A549 (cell line): ENCODE measurements around the gene TM9SF4. TPM values are rescaled to one million over a fixed set of nuclear protein-coding genes. Genes with fewer than 3 reads are reported as not detected.

Experiments used
- ATAC-seq, 2 experiments: fragments of 200-7000 bp in 1 of 2; fragments of >200 bp in 1 of 2; cut with Nextera tagmentation in 1 of 2; cut with Tn5 transposase in 1 of 2; 3 replicates each; pipeline versions ENCODE4 v1.8.0 to v1.9.1; 2018 to 2020; ENCODE audit warnings: mild to moderate bottlenecking in 1 of 2, moderate library complexity in 1 of 2
- CTCF ChIA-PET: fragments of 300-600 bp; sonication (Branson Sonifier 250); formaldehyde crosslinking; extraction: SDS; loops from one replicate; lab custom pipeline; 2021; ENCODE audit warnings: antibody characterized with exemption, inconsistent platforms; lab: Yijun Ruan, JAX
- POLR2A ChIA-PET: fragments of 350-600 bp; formaldehyde crosslinking; extraction: SDS; loops from one replicate; lab custom pipeline; 2021; ENCODE audit warnings: antibody characterized with exemption, inconsistent platforms; lab: Yijun Ruan, JAX
- DNase-seq, 2 experiments: peaks; one replicate each; pipeline versions ENCODE4 v3.0.0 to v3.0.0-alpha.2; 2011 to 2016; ENCODE audit warnings: low read depth in 1 of 2, low spot score in 1 of 2
- FAIRE-seq: peaks from 2 replicates; lab custom pipeline; 2011; peaks lifted over from hg19 to GRCh38; lab: Jason Lieb, UNC
- H3K27ac ChIP-seq, 2 experiments: fragments of >200 bp; sonication (Bioruptor Twin); formaldehyde crosslinking; 3 replicates each; pipeline ENCODE4 v1.5.1; 2016 to 2017
- H3K4me1 ChIP-seq: fragments of >200 bp; sonication (Bioruptor Twin); formaldehyde crosslinking; 3 replicates; pipeline ENCODE4 v1.6.1; 2016
- H3K4me2 ChIP-seq: fragments of >200 bp; sonication (Bioruptor Twin); formaldehyde crosslinking; 3 replicates; pipeline ENCODE4 v1.6.1; 2016
- H3K4me3 ChIP-seq: fragments of >200 bp; sonication (Bioruptor Twin); formaldehyde crosslinking; 3 replicates; pipeline ENCODE4 v1.5.1; 2016
- H3K9me3 ChIP-seq: fragments of >200 bp; sonication (Bioruptor Twin); formaldehyde crosslinking; 3 replicates; pipeline ENCODE4 v1.6.1; 2016
- ATOH8 ChIP-seq: fragments of 250-450 bp; sonication (Bioruptor Pico); IDR thresholded peaks from 2 replicates; pipeline ENCODE4 v1.5.0; 2020; ENCODE audit warnings: low read depth, mild to moderate bottlenecking, moderate library complexity
- BHLHE40 ChIP-seq: IDR thresholded peaks from 2 replicates; pipeline ENCODE4 v1.6.1; 2012; ENCODE audit warnings: low read depth, low read length, inconsistent platforms
- CEBPB ChIP-seq, 2 experiments: fragments of >200 bp in 1 of 2; sonication (Bioruptor Twin) in 1 of 2; formaldehyde crosslinking in 1 of 2; IDR thresholded peaks; 2 replicates each; pipeline ENCODE4 v1.6.1; 2012 to 2016
- CHD2 ChIP-seq: fragments of 150-350 bp; IDR thresholded peaks from 2 replicates; pipeline ENCODE4 v1.6.1; 2014; ENCODE audit warnings: low read length; ENCODE audit not compliant: partially characterized antibody
- CTCF ChIP-seq: fragments of >200 bp; sonication (Bioruptor Twin); formaldehyde crosslinking; IDR thresholded peaks from 3 replicates; pipeline ENCODE4 v1.5.1; 2016
- ESRRA ChIP-seq: fragments of 150-350 bp; IDR thresholded peaks from 2 replicates; pipeline ENCODE4 v1.6.1; 2014; ENCODE audit warnings: mild to moderate bottlenecking, low read length, borderline replicate concordance
- FOSB ChIP-seq: fragments of 250-450 bp; sonication (Bioruptor Pico); IDR thresholded peaks from 2 replicates; pipeline ENCODE4 v1.5.0; 2020; ENCODE audit warnings: mild to moderate bottlenecking, moderate library complexity
- FOSL2 ChIP-seq, 2 experiments: fragments of 450-650 bp in 1 of 2; fragments of >200 bp in 1 of 2; sonication (Bioruptor Twin) in 1 of 2; formaldehyde crosslinking; IDR thresholded peaks; 2 replicates each; pipeline versions ENCODE4 v1.5.0 to v1.6.1; 2016 to 2020; ENCODE audit warnings: mild to moderate bottlenecking in 1 of 2, moderate library complexity in 1 of 2
- GATA3 ChIP-seq: IDR thresholded peaks from 2 replicates; pipeline ENCODE4 v1.6.1; 2012; ENCODE audit warnings: borderline replicate concordance
- HOXA7 ChIP-seq: fragments of 250-450 bp; sonication (Bioruptor Pico); IDR thresholded peaks from 2 replicates; pipeline ENCODE4 v1.5.0; 2020; ENCODE audit warnings: mild to moderate bottlenecking, moderate library complexity
- HOXB13 ChIP-seq: fragments of 250-450 bp; sonication (Bioruptor Pico); IDR thresholded peaks from 2 replicates; pipeline ENCODE4 v1.5.0; 2020; ENCODE audit warnings: low read depth, mild to moderate bottlenecking, moderate library complexity
- KDM1A ChIP-seq: fragments of 200-600 bp; sonication (generic); IDR thresholded peaks from 2 replicates; pipeline ENCODE4 v1.6.1; 2016; ENCODE audit warnings: low read depth, mild to moderate bottlenecking
- MAZ ChIP-seq: fragments of 150-350 bp; IDR thresholded peaks from 2 replicates; pipeline ENCODE4 v1.6.1; 2014; ENCODE audit warnings: antibody characterized with exemption, low read depth, low read length, borderline replicate concordance
- MYC ChIP-seq: IDR thresholded peaks from 2 replicates; pipeline ENCODE4 v1.6.1; 2012; ENCODE audit warnings: mild to moderate bottlenecking, inconsistent platforms, low read length, improper control_type of control experiment, borderline replicate concordance
- PBX3 ChIP-seq: IDR thresholded peaks from 2 replicates; pipeline ENCODE4 v1.6.1; 2012
- POLR2AphosphoS2 ChIP-seq: conservative IDR thresholded peaks from 2 replicates; pipeline ENCODE4 v1.6.1; 2012; ENCODE audit warnings: low read length, improper control_type of control experiment, inconsistent platforms
- SMC3 ChIP-seq: fragments of >200 bp; sonication (Bioruptor Twin); formaldehyde crosslinking; IDR thresholded peaks from 3 replicates; pipeline ENCODE4 v1.6.1; 2018; ENCODE audit warnings: inconsistent platforms
- TFCP2L1 ChIP-seq: fragments of 250-450 bp; sonication (Bioruptor Pico); IDR thresholded peaks from 2 replicates; pipeline ENCODE4 v1.5.0; 2021; ENCODE audit warnings: mild to moderate bottlenecking
- ZNF302 ChIP-seq: fragments of 250-450 bp; sonication (Bioruptor Pico); IDR thresholded peaks from 2 replicates; pipeline ENCODE4 v1.9.0; 2021; ENCODE audit warnings: inconsistent platforms, mild to moderate bottlenecking, moderate library complexity
- WGBS: methylation state at CpG from one replicate; pipeline ENCODE4 v1.1.6; 2017; ENCODE audit errors: missing lambda C conversion rate; 5-methylcytosine and 5-hydroxymethylcytosine counted together
- polyA plus RNA-seq, 4 experiments: library from polyadenylated mRNA; depleted of rRNA in 3 of 4; stranded (reverse); fragments of >200 nt; fragmentation: RNase III in 1 of 4; extraction: RNeasy Plus Mini Kit Qiagen cat#74134 plus additional on column Dnase treatment in 1 of 4; gene quantifications; 2 replicates in 3 of 4; 3 replicates in 1 of 4; pipeline ENCODE4 v1.2.3, GENCODE V29; 2011 to 2017
- TF ChIP-seq, protein P1 (sequence below): fragments of 450-650 bp; IDR thresholded peaks from 2 replicates; pipeline ENCODE4 v1.6.1; 2014; ENCODE audit warnings: antibody characterized with exemption
- TF ChIP-seq, protein P2 (sequence below): fragments of >200 bp; sonication (Bioruptor Twin); formaldehyde crosslinking; IDR thresholded peaks from 2 replicates; pipeline ENCODE4 v1.6.1; 2016
- TF ChIP-seq, protein P3 (sequence below): IDR thresholded peaks from 2 replicates; pipeline ENCODE4 v1.6.1; 2012; ENCODE audit warnings: low read depth, borderline replicate concordance

Gene TM9SF4
- polyA plus RNA-seq, 2 of the 4 experiments (the other 2 are of a cell fraction), result 52.3 to 60.0 TPM

- ChIA-PET POLR2A (no interaction called here), CTCF (no interaction called here)
- ATAC-seq (no peak), DNase-seq (no peak), FAIRE-seq (no peak)
- TF ChIP-seq, protein P1, sequence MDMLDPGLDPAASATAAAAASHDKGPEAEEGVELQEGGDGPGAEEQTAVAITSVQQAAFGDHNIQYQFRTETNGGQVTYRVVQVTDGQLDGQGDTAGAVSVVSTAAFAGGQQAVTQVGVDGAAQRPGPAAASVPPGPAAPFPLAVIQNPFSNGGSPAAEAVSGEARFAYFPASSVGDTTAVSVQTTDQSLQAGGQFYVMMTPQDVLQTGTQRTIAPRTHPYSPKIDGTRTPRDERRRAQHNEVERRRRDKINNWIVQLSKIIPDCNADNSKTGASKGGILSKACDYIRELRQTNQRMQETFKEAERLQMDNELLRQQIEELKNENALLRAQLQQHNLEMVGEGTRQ, result no peak
- no peak for TF ChIP-seq CEBPB (IDR thresholded peaks at IDR 0.05)
- TF ChIP-seq KDM1A, result no peak
- no peak for TF ChIP-seq ZNF302 (CRISPR knock-in tag)
- TF ChIP-seq, protein P2, sequence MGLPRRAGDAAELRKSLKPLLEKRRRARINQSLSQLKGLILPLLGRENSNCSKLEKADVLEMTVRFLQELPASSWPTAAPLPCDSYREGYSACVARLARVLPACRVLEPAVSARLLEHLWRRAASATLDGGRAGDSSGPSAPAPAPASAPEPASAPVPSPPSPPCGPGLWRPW, result no peak
- Histone ChIP-seq H3K4me2 (no peak overlapping the region), H3K27ac (no peak overlapping the region), H3K4me1 (no peaks in the 10 kb centered on the region), H3K9me3 (no peaks in the 10 kb centered on the region), H3K4me3 (no peak overlapping the region)
- 45% methylated on average over 2 of the region's 2 CpGs for WGBS
Measured at GRCh38 chr20:32130352-32130751, 20.8 kb downstream of the TM9SF4 start.

DNA sequence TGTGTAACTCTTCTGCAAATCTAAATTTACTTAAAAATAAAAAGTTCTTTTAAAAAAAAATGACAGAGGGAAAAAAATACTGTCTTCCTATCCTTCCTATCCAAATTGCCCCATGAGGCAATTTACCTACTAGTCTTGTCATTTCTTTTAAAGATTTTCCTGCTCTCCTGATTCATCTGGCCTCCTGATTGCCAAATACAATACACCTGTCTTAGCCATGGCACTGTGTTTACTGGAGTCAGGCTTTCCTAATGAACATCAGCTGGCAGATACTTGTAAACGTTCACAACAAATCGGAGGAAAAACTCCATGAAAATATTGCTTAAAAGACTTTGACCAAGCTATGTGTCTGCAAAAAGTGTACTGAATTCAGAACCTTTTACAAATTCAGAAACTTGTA is 21.5 kb downstream of the TM9SF4 start:
- 34% methylated on average over 2 of the region's 2 CpGs for WGBS
- ChIA-PET POLR2A (no interaction called here), CTCF (no interaction called here)
- no peaks in the 10 kb centered on the region for H3K9me3 ChIP-seq
- TF ChIP-seq BHLHE40 (no peak), POLR2AphosphoS2 (no peak), FOSB (no peak), MYC (no peak), ATOH8 (CRISPR knock-in tag) (no peak), CHD2 (no peak)
- no peak overlapping the region for H3K4me3 ChIP-seq
- DNase-seq, result no peak
- ATAC-seq, result no peak
- FAIRE-seq, result no peak
- no peaks in the 10 kb centered on the region for H3K4me1 ChIP-seq
- no peak overlapping the region for H3K27ac ChIP-seq
- no peak overlapping the region for H3K4me2 ChIP-seq

- FAIRE-seq (no peak), ATAC-seq (no peak), DNase-seq (no peak)
- ChIA-PET CTCF (no interaction called here), POLR2A (no interaction called here)
- Histone ChIP-seq H3K4me2 (no peak overlapping the region), H3K27ac (no peak overlapping the region), H3K9me3 (no peaks in the 10 kb centered on the region), H3K4me3 (no peak overlapping the region), H3K4me1 (no peaks in the 10 kb centered on the region)
- TF ChIP-seq, protein P3, sequence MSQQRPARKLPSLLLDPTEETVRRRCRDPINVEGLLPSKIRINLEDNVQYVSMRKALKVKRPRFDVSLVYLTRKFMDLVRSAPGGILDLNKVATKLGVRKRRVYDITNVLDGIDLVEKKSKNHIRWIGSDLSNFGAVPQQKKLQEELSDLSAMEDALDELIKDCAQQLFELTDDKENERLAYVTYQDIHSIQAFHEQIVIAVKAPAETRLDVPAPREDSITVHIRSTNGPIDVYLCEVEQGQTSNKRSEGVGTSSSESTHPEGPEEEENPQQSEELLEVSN, result no peak
- no peak for TF ChIP-seq CEBPB (IDR thresholded peaks at IDR 0.05)
- TF ChIP-seq ESRRA, result no peak
- no peak for TF ChIP-seq SMC3
- no peak for TF ChIP-seq HOXB13 (CRISPR knock-in tag)
- TF ChIP-seq TFCP2L1 (CRISPR knock-in tag), result no peak
- WGBS, result 96% methylated on average over 10 of the region's 10 CpGs
Measured at GRCh38 chr20:32132911-32133549, 23.5 kb downstream of the TM9SF4 start.

DNA sequence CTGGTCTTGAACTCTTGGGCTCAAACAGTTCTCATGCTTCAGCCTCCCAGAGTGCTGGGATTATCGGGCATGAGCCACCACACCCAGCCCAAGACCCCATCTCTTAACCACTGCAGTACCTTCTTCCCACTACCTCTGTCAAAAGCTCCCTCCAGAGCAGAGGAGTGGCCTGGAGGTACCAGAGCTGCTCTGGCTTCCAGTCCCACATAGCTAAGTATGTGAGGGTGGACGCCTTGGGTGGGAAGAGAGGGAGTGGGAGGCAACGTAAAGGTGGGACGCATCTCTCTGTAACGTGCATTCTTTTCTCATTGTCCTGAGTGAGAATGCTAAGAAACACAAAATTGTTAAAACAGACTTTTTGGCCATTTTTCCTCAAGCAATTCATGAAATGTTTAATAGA is 24.5 kb downstream of the TM9SF4 start:
- H3K4me3 ChIP-seq, result no peak overlapping the region
- no peak overlapping the region for H3K4me2 ChIP-seq
- DNase-seq, result no peak
- no peak overlapping the region for H3K27ac ChIP-seq
- ChIA-PET CTCF (no interaction called here), POLR2A (no interaction called here)
- H3K9me3 ChIP-seq, result no peaks in the 10 kb centered on the region
- no peak for ATAC-seq
- H3K4me1 ChIP-seq, result no peaks in the 10 kb centered on the region
- no peak for FAIRE-seq
- 95% methylated on average over 5 of the region's 5 CpGs for WGBS
- no peak for TF ChIP-seq GATA3
- TF ChIP-seq CTCF, result no peak
- no peak for TF ChIP-seq ATOH8 (CRISPR knock-in tag)
- no peak for TF ChIP-seq MAZ
- TF ChIP-seq HOXA7 (CRISPR knock-in tag), result no peak
- TF ChIP-seq FOSL2 (IDR thresholded peaks at IDR 0.05), result no peak
- TF ChIP-seq FOSL2 (CRISPR knock-in tag; IDR thresholded peaks at IDR 0.05), result no peak
- TF ChIP-seq PBX3, result no peak
- TF ChIP-seq HOXB13 (CRISPR knock-in tag), result no peak
- no peak for TF ChIP-seq CHD2
